Hepatocyte (in vitro differentiated cells): Measurements from ENCODE around the gene NID1. TPM values are rescaled to one million over a fixed set of nuclear protein-coding genes. Genes with fewer than 3 reads are reported as not detected.
A peak's percentile ranks its signal among the peaks of the same experiment; 100 is the strongest.
"Not testable (repeated sequence)": the region's sequence is repeated elsewhere in the genome, so short reads cannot be mapped to it uniquely, and the experiment has no call there.

Experiments used
- DNase-seq: peaks from one replicate; pipeline ENCODE4 v3.0.0-alpha.2; 2016; ENCODE audit warnings: low spot score
- H2AFZ ChIP-seq: fragments of 200-600 bp; sonication (generic); 2 replicates; pipeline ENCODE4 v1.6.0; 2016; ENCODE audit warnings: antibody characterized with exemption, mild to moderate bottlenecking
- H3K27ac ChIP-seq: fragments of 200-600 bp; sonication (generic); 2 replicates; pipeline ENCODE4 v1.5.1; 2016; ENCODE audit warnings: mild to moderate bottlenecking
- H3K27me3 ChIP-seq: fragments of 200-600 bp; sonication (generic); 2 replicates; pipeline ENCODE4 v1.6.1; 2016
- H3K36me3 ChIP-seq: fragments of 200-600 bp; sonication (generic); replicated peaks from 2 replicates; pipeline ENCODE4 v1.5.1; 2016; ENCODE audit warnings: low read depth; ENCODE audit not compliant: insufficient read depth
- H3K4me1 ChIP-seq: fragments of 200-600 bp; sonication (generic); 2 replicates; pipeline ENCODE4 v1.5.1; 2016; ENCODE audit warnings: mild to moderate bottlenecking, moderate library complexity; ENCODE audit not compliant: insufficient read depth
- H3K4me2 ChIP-seq: fragments of 200-600 bp; sonication (generic); 2 replicates; pipeline ENCODE4 v1.6.0; 2016
- H3K4me3 ChIP-seq: fragments of 200-600 bp; sonication (generic); 2 replicates; pipeline ENCODE4 v1.5.1; 2016; ENCODE audit warnings: mild to moderate bottlenecking
- H3K79me2 ChIP-seq: fragments of 200-600 bp; sonication (generic); 2 replicates; pipeline ENCODE4 v1.6.0; 2017; ENCODE audit warnings: mild to moderate bottlenecking
- H3K9me2 ChIP-seq: fragments of 200-600 bp; sonication (generic); replicated peaks from 2 replicates; pipeline ENCODE4 v1.6.0; 2017; ENCODE audit warnings: mild to moderate bottlenecking; ENCODE audit not compliant: insufficient read depth
- H3K9me3 ChIP-seq: fragments of 200-600 bp; sonication (generic); 2 replicates; pipeline ENCODE4 v1.5.1; 2016; ENCODE audit warnings: low read depth, mild to moderate bottlenecking
- H4K20me1 ChIP-seq: fragments of 200-600 bp; sonication (generic); 2 replicates; pipeline ENCODE4 v1.6.0; 2016; ENCODE audit warnings: mild to moderate bottlenecking; ENCODE audit not compliant: insufficient read depth, poor library complexity, severe bottlenecking
- CTCF ChIP-seq: fragments of 200-600 bp; sonication (generic); IDR thresholded peaks from 2 replicates; pipeline ENCODE4 v1.5.1; 2016; ENCODE audit warnings: antibody characterized with exemption, mild to moderate bottlenecking; ENCODE audit not compliant: poor library complexity
- EZH2 ChIP-seq: fragments of 200-600 bp; sonication (generic); IDR thresholded peaks from 2 replicates; pipeline ENCODE4 v1.6.1; 2016; ENCODE audit warnings: antibody characterized with exemption, mild to moderate bottlenecking, borderline replicate concordance
- EZH2phosphoT487 ChIP-seq: fragments of 200-600 bp; sonication (generic); IDR thresholded peaks from one replicate; pipeline ENCODE4 v1.6.1; 2018; ENCODE audit warnings: antibody characterized with exemption, mild to moderate bottlenecking, low read depth, moderate library complexity; ENCODE audit not compliant: unreplicated experiment, severe bottlenecking
- WGBS: methylation state at CpG from one replicate; pipeline ENCODE4 v1.1.6; 2016; ENCODE audit warnings: low lambda C conversion rate; ENCODE audit errors: missing lambda C conversion rate; 5-methylcytosine and 5-hydroxymethylcytosine counted together
- polyA plus RNA-seq: library from polyadenylated mRNA; unstranded; fragments of >200 nt; fragmentation: Nextera tagmentation; extraction: Ambion mirVana; gene quantifications from 2 replicates; pipeline ENCODE4 v1.2.1, GENCODE V29; 2016
- total RNA-seq: library from RNA; depleted of rRNA; stranded (reverse); fragments of >200 nt; gene quantifications from 2 replicates; pipeline ENCODE4 v1.2.3, GENCODE V29; 2014

Gene NID1
- total and polyA plus RNA-seq, 2 experiments from 2014 or later: 53.8 to 72.8 TPM

DNA sequence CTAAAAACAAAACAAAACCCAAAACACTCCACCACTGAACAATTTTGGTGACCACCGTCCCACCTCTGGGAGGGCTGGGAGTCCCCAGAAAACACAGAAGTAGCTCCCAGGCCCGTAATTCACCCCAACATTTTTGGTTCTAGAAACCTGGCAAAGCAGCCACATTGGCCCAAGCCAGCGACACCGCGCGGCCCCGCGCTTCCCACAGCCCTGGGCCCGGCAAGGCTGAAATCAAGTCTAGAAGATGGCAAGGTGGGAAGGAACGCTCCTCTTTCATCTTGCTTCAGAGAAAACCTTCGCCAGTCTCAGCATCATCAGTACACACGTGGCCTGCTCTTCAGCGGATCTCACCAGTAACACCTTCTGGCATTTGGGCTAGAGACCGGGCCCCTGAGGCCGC, 35.9 kb upstream of the NID1 start:
- Histone ChIP-seq H3K36me3 (no peaks in the 10 kb centered on the region), H3K9me3 (no peaks in the 10 kb centered on the region), H3K79me2 (no peaks in the 10 kb centered on the region), H3K27ac (no peak overlapping the region), H3K4me1 (peaks cover 6% of the 10 kb centered on the region), H4K20me1 (no peaks in the 10 kb centered on the region), H3K4me3 (no peak overlapping the region), H3K9me2 (no peaks in the 10 kb centered on the region), H3K4me2 (no peak overlapping the region), H2AFZ (no peak overlapping the region), H3K27me3 (no peaks in the 10 kb centered on the region)
- WGBS: 99% methylated on average over 15 of the region's 15 CpGs
- TF ChIP-seq EZH2phosphoT487 (no peak), EZH2 (no peak), CTCF (no peak)
- DNase-seq: no peak

GRCh38 chr1:236099355-236099974, 34.6 kb upstream of the NID1 start:
- Histone ChIP-seq H3K9me2 (no peaks in the 10 kb centered on the region), H3K9me3 (no peaks in the 10 kb centered on the region), H3K4me1 (peaks cover 6% of the 10 kb centered on the region), H3K36me3 (no peaks in the 10 kb centered on the region), H3K27ac (peak overlapping the region; percentile 41), H3K4me3 (no peak overlapping the region), H3K27me3 (no peaks in the 10 kb centered on the region), H3K79me2 (no peaks in the 10 kb centered on the region), H4K20me1 (no peaks in the 10 kb centered on the region), H3K4me2 (no peak overlapping the region), H2AFZ (no peak overlapping the region)
- peak; percentile 49 for DNase-seq
- 51% methylated on average over 12 of the region's 12 CpGs for WGBS
- no peak for TF ChIP-seq CTCF
- TF ChIP-seq EZH2: no peak
- no peak for TF ChIP-seq EZH2phosphoT487

- no peak overlapping the region for H3K27ac ChIP-seq
- H3K79me2 ChIP-seq: no peaks in the 10 kb centered on the region
- no peak overlapping the region for H3K4me3 ChIP-seq
- H3K4me2 ChIP-seq: no peak overlapping the region
- no peak for TF ChIP-seq EZH2phosphoT487
- TF ChIP-seq EZH2: no peak
- no peak for TF ChIP-seq CTCF
- no peaks in the 10 kb centered on the region for H3K9me2 ChIP-seq
- H3K36me3 ChIP-seq: no peaks in the 10 kb centered on the region
- H3K9me3 ChIP-seq: no peaks in the 10 kb centered on the region
- no peaks in the 10 kb centered on the region for H3K27me3 ChIP-seq
- WGBS: 100% methylated on average over 1 of the region's 1 CpG
- H4K20me1 ChIP-seq: no peaks in the 10 kb centered on the region
- DNase-seq: no peak
- H3K4me1 ChIP-seq: peaks cover 6% of the 10 kb centered on the region
- no peak overlapping the region for H2AFZ ChIP-seq
Observed at GRCh38 chr1:236098267-236098666, 33.4 kb upstream of the NID1 start.

GRCh38 chr1:236096660-236097482, 32.0 kb upstream of the NID1 start:
- not testable (repeated sequence) for H2AFZ ChIP-seq, H3K4me1 ChIP-seq, H4K20me1 ChIP-seq, H3K79me2 ChIP-seq, H3K9me3 ChIP-seq, H3K36me3 ChIP-seq, H3K9me2 ChIP-seq, H3K4me3 ChIP-seq, H3K27me3 ChIP-seq, H3K4me2 ChIP-seq
- DNase-seq: peak; percentile 96
- peak overlapping the region; percentile 15 for H3K27ac ChIP-seq
- WGBS: 78% methylated on average over 15 of the region's 15 CpGs
